H1 (cell line): ENCODE results near the gene CADM1. TPM values are rescaled to one million over a fixed set of nuclear protein-coding genes. Genes with fewer than 3 reads are reported as not detected.

Experiments
- CTCF ChIA-PET: fragments of 300-600 bp; sonication (Branson Sonifier 250); formaldehyde crosslinking; loops from one replicate; lab custom pipeline; 2021; ENCODE audit not compliant: partially characterized antibody; lab: Charles Lee
- POLR2A ChIA-PET: fragments of 300-600 bp; sonication (Branson Sonifier 250); formaldehyde crosslinking; loops from one replicate; lab custom pipeline; 2021; ENCODE audit warnings: inconsistent platforms; ENCODE audit not compliant: partially characterized antibody; lab: Charles Lee
- DNase-seq, 2 experiments: peaks; one replicate each; pipeline versions ENCODE4 v3.0.0 to v3.0.0-alpha.2; 2010 to 2022; ENCODE audit warnings: low spot score in 2 of 2, low read depth in 1 of 2, mixed read lengths in 1 of 2
- FAIRE-seq: peaks from 2 replicates; lab custom pipeline; 2011; peaks lifted over from hg19 to GRCh38; lab: Jason Lieb, UNC
- H2AFZ ChIP-seq: 2 replicates; pipeline ENCODE4 v1.8.1; 2012; ENCODE audit warnings: low read length, inconsistent platforms
- H2AK5ac ChIP-seq: 2 replicates; pipeline ENCODE4 v1.6.1; 2013; ENCODE audit warnings: low read depth, low read length
- H2BK120ac ChIP-seq: replicated peaks from 2 replicates; pipeline ENCODE3; 2013; ENCODE audit warnings: low read depth, low read length, inconsistent platforms
- H2BK12ac ChIP-seq: 2 replicates; pipeline ENCODE4 v1.6.1; 2013; ENCODE audit warnings: low read depth, low read length
- H2BK15ac ChIP-seq: 2 replicates; pipeline ENCODE4 v1.6.1; 2013; ENCODE audit warnings: low read length
- H2BK20ac ChIP-seq: 2 replicates; pipeline ENCODE4 v1.6.1; 2013; ENCODE audit warnings: low read length
- H2BK5ac ChIP-seq: 2 replicates; pipeline ENCODE4 v1.6.1; 2013; ENCODE audit warnings: low read depth, low read length
- H3K14ac ChIP-seq: 2 replicates; pipeline ENCODE4 v1.6.1; 2013; ENCODE audit warnings: inconsistent platforms; ENCODE audit not compliant: insufficient read length
- H3K18ac ChIP-seq: 2 replicates; pipeline ENCODE4 v1.6.1; 2013; ENCODE audit warnings: low read length; ENCODE audit errors: extremely low read depth
- H3K23ac ChIP-seq: 2 replicates; pipeline ENCODE4 v1.6.1; 2013; ENCODE audit warnings: inconsistent platforms; ENCODE audit not compliant: insufficient read length
- H3K23me2 ChIP-seq: 2 replicates; pipeline ENCODE4 v1.6.1; 2013; ENCODE audit warnings: low read depth, low read length
- H3K27ac ChIP-seq: 2 replicates; pipeline ENCODE4 v1.6.1; 2011; ENCODE audit warnings: low read depth, low read length, inconsistent platforms
- H3K27me3 ChIP-seq, 4 experiments: replicated peaks in 1 of 4; 1 replicate in 1 of 4; 2 replicates in 3 of 4; pipeline versions ENCODE4 v1.6.1 to v1.8.1; 2011 to 2013; ENCODE audit warnings: low read length in 3 of 4, mild to moderate bottlenecking in 3 of 4, inconsistent platforms in 2 of 4, mixed read lengths in 2 of 4, moderate library complexity in 1 of 4; ENCODE audit not compliant: control insufficient read depth in 3 of 4, insufficient read depth in 3 of 4; ENCODE audit errors: extremely low read depth in 1 of 4
- H3K36me3 ChIP-seq, 4 experiments: 2 replicates each; pipeline versions ENCODE4 v1.6.1 to v1.8.1; 2011 to 2013; ENCODE audit warnings: mild to moderate bottlenecking in 4 of 4, low read length in 3 of 4, moderate library complexity in 2 of 4, control low read depth in 1 of 4, inconsistent platforms in 1 of 4; ENCODE audit not compliant: insufficient read depth in 4 of 4, control insufficient read depth in 2 of 4
- H3K4ac ChIP-seq: replicated peaks from 2 replicates; pipeline ENCODE3; 2013; ENCODE audit warnings: low read length, low read depth, mixed read lengths, inconsistent platforms; ENCODE audit not compliant: insufficient read length
- H3K4me1 ChIP-seq, 4 experiments: replicated peaks in 1 of 4; 1 replicate in 1 of 4; 2 replicates in 3 of 4; pipeline versions ENCODE4 v1.6.1 to v1.8.1; 2011 to 2013; ENCODE audit warnings: low read length in 3 of 4, inconsistent platforms in 2 of 4, mixed read lengths in 1 of 4; ENCODE audit not compliant: insufficient read depth in 4 of 4, control insufficient read depth in 3 of 4
- H3K4me2 ChIP-seq, 2 experiments: 2 replicates each; pipeline versions ENCODE4 v1.6.1 to v1.8.1; 2011 to 2013; ENCODE audit warnings: low read depth in 2 of 2, low read length in 2 of 2, control low read depth in 1 of 2, inconsistent platforms in 1 of 2, mild to moderate bottlenecking in 1 of 2; ENCODE audit not compliant: insufficient read depth in 1 of 2
- H3K4me3 ChIP-seq, 4 experiments: fragments of 200-600, 300-600 bp in 1 of 4; sonication (generic), shearing (Covaris generic), sonication (Bioruptor Twin) in 1 of 4; 2 replicates each; pipeline versions ENCODE4 v1.5.1 to v1.8.1; 2011 to 2016; ENCODE audit warnings: low read length in 4 of 4, low read depth in 3 of 4, control low read depth in 2 of 4, inconsistent platforms in 2 of 4, mild to moderate bottlenecking in 2 of 4, mixed read lengths in 1 of 4, moderate library complexity in 1 of 4; ENCODE audit not compliant: insufficient read depth in 2 of 4; ENCODE audit errors: extremely low read depth in 1 of 4
- H3K56ac ChIP-seq: replicated peaks from 2 replicates; pipeline ENCODE3; 2013; ENCODE audit warnings: low read depth, mild to moderate bottlenecking, mixed read lengths, low read length, inconsistent platforms; ENCODE audit not compliant: insufficient read length
- H3K79me1 ChIP-seq: 2 replicates; pipeline ENCODE4 v1.6.1; 2013; ENCODE audit warnings: low read depth, low read length, control low read depth
- H3K79me2 ChIP-seq, 2 experiments: 2 replicates each; pipeline versions ENCODE4 v1.6.1 to v1.8.1; 2012 to 2013; ENCODE audit warnings: low read length in 2 of 2, mild to moderate bottlenecking in 2 of 2, inconsistent platforms in 1 of 2; ENCODE audit not compliant: insufficient read depth in 2 of 2, control insufficient read depth in 1 of 2
- H3K9ac ChIP-seq, 4 experiments: replicated peaks in 1 of 4; 1 replicate in 1 of 4; 2 replicates in 3 of 4; pipeline versions ENCODE4 v1.6.1 to v1.8.1; 2011 to 2013; ENCODE audit warnings: low read depth in 3 of 4, low read length in 3 of 4, control low read depth in 2 of 4, mild to moderate bottlenecking in 2 of 4, moderate library complexity in 2 of 4, inconsistent platforms in 1 of 4; ENCODE audit errors: extremely low read depth in 1 of 4
- H3K9me3 ChIP-seq, 2 experiments: 2 replicates each; pipeline versions ENCODE4 v1.6.1 to v1.8.1; 2012 to 2013; ENCODE audit warnings: mild to moderate bottlenecking in 2 of 2, moderate library complexity in 2 of 2, control low read depth in 1 of 2, inconsistent platforms in 1 of 2, low read depth in 1 of 2, low read length in 1 of 2, mixed read lengths in 1 of 2; ENCODE audit not compliant: insufficient read depth in 2 of 2
- H4K20me1 ChIP-seq, 2 experiments: replicated peaks in 1 of 2; 2 replicates each; pipeline versions ENCODE3 to v1.8.1; 2011 to 2013; ENCODE audit warnings: inconsistent platforms in 2 of 2, low read length in 2 of 2, mild to moderate bottlenecking in 1 of 2; ENCODE audit not compliant: insufficient read depth in 2 of 2, control insufficient read depth in 1 of 2
- H4K5ac ChIP-seq: 2 replicates; pipeline ENCODE4 v1.6.1; 2013; ENCODE audit warnings: low read length, low read depth, mixed read lengths, inconsistent platforms; ENCODE audit not compliant: insufficient read length
- H4K8ac ChIP-seq: 2 replicates; pipeline ENCODE4 v1.8.0; 2013; ENCODE audit warnings: mild to moderate bottlenecking, moderate library complexity, low read length, inconsistent platforms; ENCODE audit not compliant: insufficient read depth; ENCODE audit errors: extremely low read depth
- H4K91ac ChIP-seq: replicated peaks from 2 replicates; pipeline ENCODE3; 2013; ENCODE audit warnings: low read length, mixed read lengths, inconsistent platforms; ENCODE audit not compliant: insufficient read length
- CEBPB ChIP-seq: IDR thresholded peaks from 2 replicates; pipeline ENCODE4 v1.6.1; 2012; ENCODE audit warnings: low read depth, low read length
- E2F6 ChIP-seq: IDR thresholded peaks from 2 replicates; pipeline ENCODE4 v1.6.1; 2012; ENCODE audit warnings: inconsistent platforms
- EZH2 ChIP-seq: fragments of 200-600 bp; sonication (generic); IDR thresholded peaks from 2 replicates; pipeline ENCODE4 v1.7.1; 2012; ENCODE audit warnings: low read depth, mild to moderate bottlenecking, moderate library complexity, low read length, inconsistent platforms; ENCODE audit not compliant: severe bottlenecking
- MAX ChIP-seq: IDR thresholded peaks from 2 replicates; pipeline ENCODE4 v1.6.1; 2012; ENCODE audit warnings: inconsistent platforms
- SP1 ChIP-seq: IDR thresholded peaks from 2 replicates; pipeline ENCODE4 v1.6.1; 2011; ENCODE audit warnings: low read depth, low read length
- SRF ChIP-seq: IDR thresholded peaks from 2 replicates; pipeline ENCODE4 v1.6.1; 2011; ENCODE audit warnings: mild to moderate bottlenecking, low read depth, low read length, moderate library complexity
- SUZ12 ChIP-seq: fragments of 200-600 bp; sonication (generic); IDR thresholded peaks from 2 replicates; pipeline ENCODE4 v1.6.1; 2012; ENCODE audit warnings: mild to moderate bottlenecking, inconsistent platforms, low read length, moderate library complexity, mixed read lengths
- TCF12 ChIP-seq: IDR thresholded peaks from 2 replicates; pipeline ENCODE4 v1.6.1; 2011; ENCODE audit warnings: low read depth, mild to moderate bottlenecking, low read length
- USF2 ChIP-seq: IDR thresholded peaks from 2 replicates; pipeline ENCODE4 v1.6.1; 2011; ENCODE audit warnings: low read length, improper control_type of control experiment
- YY1 ChIP-seq: IDR thresholded peaks from 2 replicates; pipeline ENCODE4 v1.6.1; 2011; ENCODE audit warnings: low read depth, mild to moderate bottlenecking, low read length
- WGBS, 2 experiments: shearing (Covaris generic) in 1 of 2; methylation state at CpG; one replicate each; pipeline versions ENCODE4 v1.1.6 to v1.1.7; 2013 to 2015; ENCODE audit warnings: low lambda C conversion rate in 2 of 2, mixed read lengths in 2 of 2, inconsistent platforms in 1 of 2, low coverage in 1 of 2, missing lambda C conversion rate in 1 of 2; ENCODE audit not compliant: insufficient replicate concordance in 2 of 2, insufficient coverage in 1 of 2, insufficient read length in 1 of 2; ENCODE audit errors: extremely low coverage in 1 of 2, missing lambda C conversion rate in 1 of 2; 5-methylcytosine and 5-hydroxymethylcytosine counted together
- polyA plus RNA-seq, 7 experiments: library from polyadenylated mRNA; depleted of rRNA in 3 of 7; stranded (reverse) in 5 of 7; unstranded in 2 of 7; fragments of >200 nt in 5 of 7; fragments of 200-250 nt in 2 of 7; gene quantifications; 1 replicate in 5 of 7; 2 replicates in 1 of 7; 4 replicates in 1 of 7; pipeline versions ENCODE4 v1.2.1 to v1.2.3, GENCODE V29; 2011 to 2013; ENCODE audit warnings: missing spikeins in 2 of 7, mixed read lengths in 2 of 7
- total RNA-seq: library from RNA; stranded (reverse); fragmentation: NEBNext Ultra II Directional; extraction: Animal tissue kit (Norgen Biotek cat#: 25700); gene quantifications from 2 replicates; pipeline ENCODE4 v1.2.1, GENCODE V29; 2021

Gene CADM1
- total and polyA plus RNA-seq, 2 of the 8 experiments (the other 6 are each of a cell fraction or from before 2014, with no cell fraction given) = 8.3 to 25.3 TPM

GRCh38 chr11:115188188-115188897 lies 315.9 kb downstream of the CADM1 start:
- no peak overlapping the region for H2BK5ac ChIP-seq

More at GRCh38 chr11:115188188-115188897, 315.9 kb downstream of the CADM1 start:
- Histone ChIP-seq H2BK15ac (no peak overlapping the region), H3K27ac (no peak overlapping the region), H4K20me1 (no peaks in the 10 kb centered on the region), H3K18ac (no peak overlapping the region), H4K8ac (no peak overlapping the region), H2AFZ (no peak overlapping the region), H3K23ac (no peak overlapping the region), H3K56ac (no peak overlapping the region), H3K9ac (no peak overlapping the region), H3K4me3 (no peak overlapping the region), H3K79me2 (no peaks in the 10 kb centered on the region), H3K9me3 (no peaks in the 10 kb centered on the region), H3K4me1 (no peaks in the 10 kb centered on the region), H3K23me2 (no peaks in the 10 kb centered on the region), H3K4me2 (no peak overlapping the region), H2BK120ac (no peak overlapping the region), H2BK12ac (no peak overlapping the region), H4K91ac (no peak overlapping the region), H2BK20ac (no peak overlapping the region), H3K4ac (no peak overlapping the region), H2AK5ac (no peak overlapping the region), H4K5ac (no peak overlapping the region), H3K36me3 (no peaks in the 10 kb centered on the region), H3K27me3 (no peaks in the 10 kb centered on the region; a peak in 1 of 7 replicates), H3K14ac (no peak overlapping the region), H3K79me1 (no peaks in the 10 kb centered on the region)
- ChIA-PET POLR2A (no interaction called here), CTCF (interaction anchor here (1.2 to 1.5 kb wide), 2 partner anchors 19 to 39 kb away, joined by 3 to 4 read pairs; no protein-coding TSS in a partner anchor)
- WGBS, 2 experiments = 85% methylated on average over 6 of the region's 6 CpGs; no CpG with 5 or more reads in 1 of the 2 experiments
- TF ChIP-seq USF2 (no peak), CEBPB (no peak), EZH2 (no peak), SUZ12 (no peak), SRF (no peak), SP1 (no peak), MAX (no peak), TCF12 (no peak), E2F6 (no peak), YY1 (no peak)
- DNase-seq (no peak), FAIRE-seq (no peak)
